Colonic mucosa (tissue), 4 donors: Measurements from ENCODE around the gene IL22RA2. TPM values are rescaled to one million over a fixed set of nuclear protein-coding genes. Genes with fewer than 3 reads are reported as not detected.

Source experiments
- DNase-seq: peaks from one replicate; pipeline ENCODE4 v3.0.0-alpha.2; 2020
- H3K27ac ChIP-seq: fragments of 200-600 bp; one replicate; pipeline ENCODE4 v1.8.0; 2021
- H3K27me3 ChIP-seq: fragments of 200-600 bp; one replicate; pipeline ENCODE4 v1.8.0; 2021
- H3K36me3 ChIP-seq: fragments of 200-600 bp; one replicate; pipeline ENCODE4 v1.8.0; 2021
- H3K4me1 ChIP-seq: fragments of 200-600 bp; one replicate; pipeline ENCODE4 v1.8.0; 2021; ENCODE audit warnings: mild to moderate bottlenecking
- H3K4me3 ChIP-seq: fragments of 200-600 bp; one replicate; pipeline ENCODE4 v1.8.0; 2021
- H3K9ac ChIP-seq, 2 donors: one replicate each; pipeline ENCODE4 v1.7.0; 2013; ENCODE audit warnings: control low read depth in 2 of 2, low read depth in 2 of 2, low read length in 2 of 2
- H3K9me3 ChIP-seq: fragments of 200-600 bp; one replicate; pipeline ENCODE4 v1.8.0; 2021
- CTCF ChIP-seq: fragments of 200-600 bp; IDR thresholded peaks from one replicate; pipeline ENCODE4 v1.8.0; 2022; ENCODE audit warnings: antibody characterized with exemption, mild to moderate bottlenecking
- intact Hi-C: fragments of 100-400 bp; cut with DNase I; formaldehyde crosslinking; loops from one replicate; pipeline ENCODE4 v1.14.1; 2022
- total RNA-seq, 2 donors: library from RNA; stranded (reverse); fragmentation: NEBNext Ultra II Directional in 1 of 2; extraction: Animal tissue kit (Norgen Biotek cat#: 25700) in 1 of 2; gene quantifications; one replicate each; pipeline ENCODE4 v1.2.1, GENCODE V29; 2021
- donor health status: healthy.
- donor health status: DM: no; HTN: no; CAD: no.
- donor health status: DM: no; HTN: no; CAD: no.

The IL22RA2 gene
- total RNA-seq, 2 donors from 2014 or later: 0.21 TPM; not detected in 1

DNA sequence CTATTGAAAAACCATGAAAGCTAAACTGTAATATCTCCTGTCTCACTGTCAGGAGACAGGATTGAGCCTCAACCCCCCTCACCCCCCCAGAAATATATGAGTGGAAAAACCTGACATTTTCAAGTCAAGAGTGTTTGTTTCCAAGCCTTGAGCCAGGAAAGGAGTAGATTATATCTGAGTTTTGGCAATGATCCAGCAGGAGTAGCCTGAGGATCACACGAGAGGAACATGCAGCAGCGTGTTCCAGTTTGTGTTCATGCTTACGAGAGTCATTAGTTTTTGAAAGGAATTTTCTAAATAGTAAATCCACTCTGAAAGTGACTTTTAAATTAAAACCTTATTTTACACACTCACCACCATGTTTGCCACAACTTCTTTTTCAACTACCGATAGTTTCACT lies 15.8 kb downstream of the IL22RA2 start:
- no peak for TF ChIP-seq CTCF
- H3K36me3 ChIP-seq: no peaks in the 10 kb centered on the region
- H3K4me1 ChIP-seq: no peaks in the 10 kb centered on the region
- no peak overlapping the region for H3K4me3 ChIP-seq
- no peak overlapping the region for H3K27ac ChIP-seq
- DNase-seq: no peak
- intact Hi-C loops: no loop called here
- H3K9ac ChIP-seq: no peak overlapping the region
- no peaks in the 10 kb centered on the region for H3K9me3 ChIP-seq
- H3K27me3 ChIP-seq: no peaks in the 10 kb centered on the region

GRCh38 chr6:137156650-137157049 lies 16.8 kb downstream of the IL22RA2 start:
- Histone ChIP-seq H3K27ac (no peak overlapping the region), H3K36me3 (no peaks in the 10 kb centered on the region), H3K4me3 (no peak overlapping the region), H3K4me1 (no peaks in the 10 kb centered on the region), H3K9me3 (no peaks in the 10 kb centered on the region), H3K9ac (no peak overlapping the region), H3K27me3 (no peaks in the 10 kb centered on the region)
- TF ChIP-seq CTCF: no peak
- intact Hi-C loops: no loop called here
- no peak for DNase-seq

DNA sequence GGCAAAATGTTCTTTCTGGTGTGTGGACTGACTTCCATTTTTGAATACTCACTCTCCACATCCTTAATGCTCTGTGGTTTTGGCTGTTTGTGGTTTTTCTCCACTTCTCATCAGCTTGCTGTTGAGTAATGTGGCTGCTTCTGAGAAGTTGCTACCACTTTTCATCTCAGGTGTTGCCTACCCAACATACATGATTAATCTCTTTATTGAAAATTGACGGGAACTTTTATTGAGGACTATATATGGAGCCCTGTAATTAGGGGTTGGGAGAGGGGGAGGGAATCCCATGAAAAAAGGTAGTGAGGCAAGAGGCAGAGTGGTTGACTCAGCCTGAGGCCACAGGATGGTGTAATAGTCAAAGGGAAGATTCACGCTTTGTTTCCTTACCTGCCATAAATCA lies 17.6 kb downstream of the IL22RA2 start:
- no peaks in the 10 kb centered on the region for H3K27me3 ChIP-seq
- H3K27ac ChIP-seq: no peak overlapping the region
- no peaks in the 10 kb centered on the region for H3K36me3 ChIP-seq
- no peaks in the 10 kb centered on the region for H3K9me3 ChIP-seq
- intact Hi-C loops: no loop called here
- no peak for TF ChIP-seq CTCF
- no peak for DNase-seq
- no peaks in the 10 kb centered on the region for H3K4me1 ChIP-seq
- no peak overlapping the region for H3K9ac ChIP-seq
- no peak overlapping the region for H3K4me3 ChIP-seq

DNA sequence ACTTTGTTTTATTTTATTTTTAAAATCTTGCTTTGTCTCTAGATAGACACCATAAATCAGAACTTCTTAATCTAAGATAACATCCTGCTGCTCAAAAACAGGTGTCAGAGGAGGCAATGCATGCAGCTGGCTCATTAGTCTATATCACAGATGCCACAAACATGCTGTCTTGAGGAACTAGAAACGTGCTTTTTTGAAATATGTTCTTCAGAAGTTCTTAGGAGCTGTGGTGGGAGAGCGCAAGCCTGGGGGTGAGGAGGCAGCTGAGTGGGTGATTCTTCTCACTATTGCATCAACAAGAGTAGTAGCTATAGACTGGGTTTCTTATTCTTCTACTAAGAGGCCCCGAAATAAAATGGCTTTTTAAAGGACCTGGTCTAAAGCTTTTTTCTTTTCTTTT lies 23.4 kb downstream of the IL22RA2 start:
- Histone ChIP-seq H3K36me3 (no peaks in the 10 kb centered on the region), H3K4me1 (no peaks in the 10 kb centered on the region), H3K4me3 (no peak overlapping the region), H3K27ac (no peak overlapping the region), H3K9me3 (no peaks in the 10 kb centered on the region), H3K27me3 (no peaks in the 10 kb centered on the region), H3K9ac (no peak overlapping the region)
- intact Hi-C loops: no loop called here
- no peak for TF ChIP-seq CTCF
- no peak for DNase-seq

DNA sequence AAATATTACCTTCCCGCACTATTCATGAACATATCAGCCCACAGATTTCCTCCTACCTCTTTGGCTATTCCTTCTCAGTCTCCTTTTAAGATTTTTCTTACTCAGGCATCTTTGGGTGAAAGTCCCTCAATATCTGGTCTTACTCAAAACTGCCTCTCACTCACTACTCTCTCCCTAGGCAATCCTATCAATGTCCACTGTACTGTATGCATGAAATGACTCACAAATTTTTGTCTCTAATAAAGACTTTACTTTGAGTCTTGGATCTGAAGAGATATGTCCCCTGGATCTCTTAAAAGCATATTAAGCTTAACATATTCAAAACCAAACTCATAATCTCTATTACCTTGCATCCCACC lies 24.4 kb downstream of the IL22RA2 start:
- Histone ChIP-seq H3K36me3 (no peaks in the 10 kb centered on the region), H3K27me3 (no peaks in the 10 kb centered on the region), H3K4me3 (no peak overlapping the region), H3K27ac (no peak overlapping the region), H3K9me3 (no peaks in the 10 kb centered on the region), H3K9ac (no peak overlapping the region), H3K4me1 (no peaks in the 10 kb centered on the region)
- no peak for DNase-seq
- no peak for TF ChIP-seq CTCF
- intact Hi-C loops: no loop called here
